PC-9 (cell line): ENCODE measurements around the gene TAC3. TPM values are rescaled to one million over a fixed set of nuclear protein-coding genes. Genes with fewer than 3 reads are reported as not detected.

ENCODE experiments used
- Bru-seq: library from RNA; stranded (reverse); fragments of 400-500 nt; gene quantifications from one replicate; lab custom pipeline; 2021; lab: Mats Ljungman, UMichigan
- BruChase-seq, 2 experiments: library from RNA; stranded (reverse); fragments of 400-500 nt; gene quantifications; one replicate each; lab custom pipeline; 2021; lab: Mats Ljungman, UMichigan
- BruUV-seq: library from RNA; stranded (reverse); fragments of 400-500 nt; replicated peaks from 2 replicates; lab custom pipeline; 2021; lab: Mats Ljungman, UMichigan
- CTCF ChIA-PET: fragments of 300-600 bp; sonication (Branson Sonifier 250); formaldehyde crosslinking; loops from one replicate; lab custom pipeline; 2022; ENCODE audit warnings: antibody characterized with exemption; lab: Charles Lee
- POLR2A ChIA-PET: fragments of 300-600 bp; sonication (Branson Sonifier 250); formaldehyde crosslinking; loops from one replicate; lab custom pipeline; 2022; ENCODE audit warnings: antibody characterized with exemption; ENCODE audit not compliant: unreplicated experiment; lab: Charles Lee
- DNase-seq, 2 experiments: peaks; one replicate each; pipeline versions ENCODE4 v3.0.0 to v3.0.0-alpha.2; 2015 to 2022; ENCODE audit warnings: mixed read lengths in 1 of 2
- H2AFZ ChIP-seq: fragments of 200-600 bp; sonication (generic); 2 replicates; pipeline ENCODE4 v1.8.1; 2017; ENCODE audit warnings: antibody characterized with exemption
- H3F3A ChIP-seq: fragments of 200-600 bp; sonication (generic); 2 replicates; pipeline ENCODE4 v1.8.1; 2017; ENCODE audit warnings: antibody characterized with exemption, mild to moderate bottlenecking, low read depth; ENCODE audit not compliant: insufficient read depth
- H3K27ac ChIP-seq: fragments of 200-600 bp; sonication (generic); 2 replicates; pipeline ENCODE4 v1.6.1; 2016; ENCODE audit warnings: mixed run types
- H3K27me3 ChIP-seq: fragments of 200-600 bp; sonication (generic); 2 replicates; pipeline ENCODE4 v1.6.1; 2016; ENCODE audit warnings: low read depth, mixed run types; ENCODE audit not compliant: insufficient read depth
- H3K36me3 ChIP-seq: fragments of 200-600 bp; sonication (generic); 2 replicates; pipeline ENCODE4 v1.6.1; 2016; ENCODE audit warnings: low read depth, mixed run types
- H3K4me1 ChIP-seq: fragments of 200-600 bp; sonication (generic); replicated peaks from 2 replicates; pipeline ENCODE4 v1.6.1; 2016; ENCODE audit warnings: mixed run types; ENCODE audit not compliant: insufficient read depth
- H3K4me2 ChIP-seq: fragments of 200-600 bp; sonication (generic); 2 replicates; pipeline ENCODE4 v1.6.1; 2017; ENCODE audit warnings: mixed run types
- H3K4me3 ChIP-seq: fragments of 200-600 bp; sonication (generic); 2 replicates; pipeline ENCODE4 v1.6.1; 2016; ENCODE audit warnings: mixed run types
- H3K79me2 ChIP-seq: fragments of 200-600 bp; sonication (generic); 2 replicates; pipeline ENCODE4 v1.6.1; 2017; ENCODE audit warnings: low read depth, mixed run types
- H3K9me2 ChIP-seq: fragments of 200-600 bp; sonication (generic); 2 replicates; pipeline ENCODE4 v1.8.1; 2017; ENCODE audit warnings: mild to moderate bottlenecking; ENCODE audit not compliant: insufficient read depth
- H3K9me3 ChIP-seq: fragments of 200-600 bp; sonication (generic); 2 replicates; pipeline ENCODE4 v1.8.1; 2016; ENCODE audit warnings: low read depth; ENCODE audit not compliant: insufficient read depth
- H4K20me1 ChIP-seq: fragments of 200-600 bp; sonication (generic); 2 replicates; pipeline ENCODE4 v1.8.1; 2017; ENCODE audit not compliant: insufficient read depth
- EZH2 ChIP-seq: fragments of 200-600 bp; sonication (generic); IDR thresholded peaks from 2 replicates; pipeline ENCODE4 v1.8.0; 2017; ENCODE audit warnings: antibody characterized with exemption, low read depth
- intact Hi-C: fragments of 100-400 bp; cut with micrococcal nuclease; formaldehyde crosslinking; loops from one replicate; pipeline ENCODE4 v1.10.0; 2022; ENCODE audit not compliant: unreplicated experiment
- long read RNA-seq: library from polyadenylated mRNA; stranded (forward); transcript quantifications from one replicate; pipeline ENCODE4 v2.0.0, GENCODE V29; 2022
- total RNA-seq: library from RNA; stranded (reverse); gene quantifications from 2 replicates; pipeline ENCODE4 v1.2.3, GENCODE V29; 2021
- TF ChIP-seq, protein P1 (sequence below): fragments of 200-600 bp; sonication (generic); conservative IDR thresholded peaks from 2 replicates; pipeline ENCODE4 v1.6.1; 2017; ENCODE audit warnings: mixed run types, antibody characterized with exemption, mild to moderate bottlenecking, moderate library complexity

The TAC3 gene
- total RNA-seq (not detected in 2 replicates), Bru-seq, nascent RNA (percentile 13 among the genes with signal in this experiment), BruChase-seq, experiment 1, labeled RNA remaining after a 2-hour chase (percentile 18 among the genes with signal in this experiment), BruChase-seq, experiment 2, labeled RNA remaining after a 6-hour chase (percentile 12 among the genes with signal in this experiment)
- long read RNA-seq = 0 reads

DNA sequence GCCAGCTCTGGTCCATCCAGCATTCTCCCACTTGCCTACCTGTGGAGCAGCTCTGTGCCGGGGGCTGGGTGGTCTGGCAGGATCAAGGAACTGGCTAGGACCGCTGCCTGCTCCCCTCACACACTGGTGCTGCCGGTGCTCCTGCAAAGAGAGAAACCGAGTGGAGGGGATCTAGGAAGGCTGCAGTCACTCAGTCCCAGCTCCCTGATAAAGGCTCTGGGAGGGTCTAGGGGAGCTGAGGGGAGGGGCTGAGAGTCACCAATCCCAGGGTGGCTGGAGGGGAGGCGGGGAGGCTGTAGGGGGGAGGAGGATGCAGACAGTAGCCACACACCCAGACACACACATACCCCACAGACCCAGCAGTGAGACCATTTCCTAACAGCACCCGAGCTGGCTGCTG is at the start of gene TAC3:
Gene TAC3 (minus strand): TSS at position 182 of the 400 bp plus-strand sequence. CDS start 732 bp downstream, outside the sequence.
- no peak within 1 kb of the TSS for H3K4me2 ChIP-seq
- no peaks in the 10 kb centered on the region for H3K9me2 ChIP-seq
- no peaks in the 10 kb centered on the region for H3K9me3 ChIP-seq
- no peak for TF ChIP-seq EZH2
- TF ChIP-seq, protein P1, sequence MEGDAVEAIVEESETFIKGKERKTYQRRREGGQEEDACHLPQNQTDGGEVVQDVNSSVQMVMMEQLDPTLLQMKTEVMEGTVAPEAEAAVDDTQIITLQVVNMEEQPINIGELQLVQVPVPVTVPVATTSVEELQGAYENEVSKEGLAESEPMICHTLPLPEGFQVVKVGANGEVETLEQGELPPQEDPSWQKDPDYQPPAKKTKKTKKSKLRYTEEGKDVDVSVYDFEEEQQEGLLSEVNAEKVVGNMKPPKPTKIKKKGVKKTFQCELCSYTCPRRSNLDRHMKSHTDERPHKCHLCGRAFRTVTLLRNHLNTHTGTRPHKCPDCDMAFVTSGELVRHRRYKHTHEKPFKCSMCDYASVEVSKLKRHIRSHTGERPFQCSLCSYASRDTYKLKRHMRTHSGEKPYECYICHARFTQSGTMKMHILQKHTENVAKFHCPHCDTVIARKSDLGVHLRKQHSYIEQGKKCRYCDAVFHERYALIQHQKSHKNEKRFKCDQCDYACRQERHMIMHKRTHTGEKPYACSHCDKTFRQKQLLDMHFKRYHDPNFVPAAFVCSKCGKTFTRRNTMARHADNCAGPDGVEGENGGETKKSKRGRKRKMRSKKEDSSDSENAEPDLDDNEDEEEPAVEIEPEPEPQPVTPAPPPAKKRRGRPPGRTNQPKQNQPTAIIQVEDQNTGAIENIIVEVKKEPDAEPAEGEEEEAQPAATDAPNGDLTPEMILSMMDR = no peak
- H3F3A ChIP-seq = no peaks in the 10 kb centered on the region
- no peak within 1 kb of the TSS for H3K4me3 ChIP-seq
- no peaks in the 10 kb centered on the region for H3K79me2 ChIP-seq
- no TSS peak for BruUV-seq
- ChIA-PET POLR2A (interaction anchor here (0.6 to 0.7 kb wide), 2 partner anchors 49 to 382 kb away, joined by 6 to 9 read pairs; no protein-coding TSS in a partner anchor), CTCF (interaction anchor here (0.6 kb wide), 2 partner anchors 13 to 109 kb away, joined by 3 to 4 read pairs; no protein-coding TSS in a partner anchor)
- H2AFZ ChIP-seq = no peak within 1 kb of the TSS
- intact Hi-C loops = no loop called here
- DNase-seq = no peak
- H3K4me1 ChIP-seq = peaks cover 10% of the 10 kb centered on the region
- H3K27ac ChIP-seq = no peak within 1 kb of the TSS
- no peaks in the 10 kb centered on the region for H3K36me3 ChIP-seq
- H4K20me1 ChIP-seq = no peaks in the 10 kb centered on the region
- peaks cover 48% of the 10 kb centered on the region for H3K27me3 ChIP-seq

DNA sequence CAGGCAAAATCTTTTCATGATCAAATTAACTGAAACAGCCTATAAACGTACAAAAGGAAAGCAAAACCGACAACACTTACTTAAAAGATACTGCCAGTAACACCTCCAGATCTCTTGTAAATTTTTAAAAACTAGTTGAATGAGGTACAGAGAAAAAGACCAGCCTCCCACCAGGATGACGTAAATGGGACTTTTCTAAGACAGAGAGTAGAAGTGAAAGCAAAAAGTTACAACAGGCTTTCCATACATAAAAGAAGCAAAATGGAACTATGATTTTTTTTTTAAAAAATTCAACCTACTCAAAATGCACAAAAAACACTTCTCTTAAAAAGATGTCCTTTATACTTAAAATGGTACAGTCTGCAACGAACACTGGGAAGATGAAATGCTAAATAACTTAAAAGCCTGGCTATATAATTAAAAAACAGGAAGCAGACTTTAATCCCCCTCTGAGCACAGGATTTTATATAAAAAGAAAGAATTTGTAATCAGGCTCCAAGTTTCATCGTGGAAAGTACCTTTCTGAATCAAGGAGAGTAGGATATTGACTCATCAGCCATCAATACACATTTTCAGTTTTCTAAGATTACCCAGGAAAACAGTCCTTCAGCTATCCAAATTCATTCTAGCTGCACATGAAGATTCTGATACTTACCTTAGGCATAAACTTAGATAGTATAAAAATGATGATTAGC is 47.8 kb upstream of the TAC3 start:
- Histone ChIP-seq H3K36me3 (no peaks in the 10 kb centered on the region), H3K4me1 (no peaks in the 10 kb centered on the region), H3F3A (peaks cover 9% of the 10 kb centered on the region; the same call in 1 of the 2 replicates), H2AFZ (no peak overlapping the region), H3K27ac (no peak overlapping the region), H3K27me3 (no peaks in the 10 kb centered on the region), H3K4me3 (no peak overlapping the region), H3K4me2 (no peak overlapping the region), H4K20me1 (no peaks in the 10 kb centered on the region; the same call in 1 of the 2 replicates), H3K9me3 (no peaks in the 10 kb centered on the region), H3K9me2 (no peaks in the 10 kb centered on the region), H3K79me2 (no peaks in the 10 kb centered on the region)
- DNase-seq = no peak
- no TSS peak for BruUV-seq
- ChIA-PET POLR2A (interaction anchor here (0.6 kb wide), 1 partner anchor 109 kb away, joined by 3 read pairs; no protein-coding TSS in a partner anchor), CTCF (no interaction called here)
- TF ChIP-seq EZH2 = no peak
- TF ChIP-seq, protein P1 = no peak
- intact Hi-C loops = no loop called here

DNA sequence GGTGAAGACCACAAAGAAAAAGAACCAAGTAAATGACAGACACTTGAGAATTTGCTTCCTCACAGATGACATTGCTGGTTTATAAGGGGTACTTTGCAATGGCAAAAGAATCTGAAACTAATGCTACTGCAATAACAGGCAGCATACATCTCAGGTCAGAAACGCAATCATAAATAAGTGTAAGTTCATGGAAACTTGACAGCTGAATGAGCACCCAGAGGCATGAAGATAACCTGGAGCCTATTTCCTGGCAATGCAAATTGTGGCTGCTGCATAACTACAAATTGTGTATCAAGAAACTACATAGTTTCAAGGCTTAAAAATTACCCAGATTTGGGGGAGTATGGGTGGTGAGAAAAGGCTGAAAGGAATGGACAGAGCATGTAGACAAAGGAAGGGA is 42.1 kb upstream of the TAC3 start:
- H3K9me2 ChIP-seq = no peaks in the 10 kb centered on the region
- H3K4me1 ChIP-seq = no peaks in the 10 kb centered on the region
- H3K27me3 ChIP-seq = no peaks in the 10 kb centered on the region
- peaks cover 6% of the 10 kb centered on the region; the same call in 1 of the 2 replicates for H3K36me3 ChIP-seq
- H3K27ac ChIP-seq = no peak overlapping the region
- POLR2A ChIA-PET = no interaction called here
- no peaks in the 10 kb centered on the region for H3F3A ChIP-seq
- BruUV-seq = no TSS peak
- no peaks in the 10 kb centered on the region for H3K9me3 ChIP-seq
- no peak overlapping the region for H3K4me2 ChIP-seq
- DNase-seq = no peak
- intact Hi-C loops = no loop called here
- CTCF ChIA-PET = no interaction called here
- no peaks in the 10 kb centered on the region for H3K79me2 ChIP-seq
- H3K4me3 ChIP-seq = no peak overlapping the region
- H4K20me1 ChIP-seq = no peaks in the 10 kb centered on the region; the same call in 1 of the 2 replicates
- no peak overlapping the region for H2AFZ ChIP-seq
- TF ChIP-seq, protein P1 = no peak
- TF ChIP-seq EZH2 = no peak
